ENCODE results near the gene OR51T1. TPM values are rescaled to one million over a fixed set of nuclear protein-coding genes. Genes with fewer than 3 reads are reported as not detected.

The OR51T1 gene
- polyA plus RNA-seq, 1 experiment, result not detected

DNA sequence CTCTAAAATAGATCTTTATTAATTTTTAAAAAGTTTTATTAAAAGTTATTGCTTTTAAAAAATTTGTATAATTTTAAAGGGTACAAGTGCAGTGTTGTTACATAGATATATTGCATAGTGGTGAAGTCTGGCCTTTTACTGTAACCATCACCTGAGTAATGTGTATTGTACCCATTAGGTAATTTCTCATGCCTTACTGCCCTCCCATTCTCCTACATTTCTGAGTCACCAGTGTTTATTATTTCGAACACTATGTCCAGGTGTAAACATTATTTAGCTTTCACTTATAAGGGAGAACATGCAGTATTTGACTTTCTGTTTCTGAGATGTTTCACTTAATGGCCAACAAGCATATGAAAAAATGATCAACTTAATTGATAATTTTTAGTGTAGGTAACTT is 40.1 kb downstream of the OR51T1 start:
- TF ChIP-seq, protein P1, sequence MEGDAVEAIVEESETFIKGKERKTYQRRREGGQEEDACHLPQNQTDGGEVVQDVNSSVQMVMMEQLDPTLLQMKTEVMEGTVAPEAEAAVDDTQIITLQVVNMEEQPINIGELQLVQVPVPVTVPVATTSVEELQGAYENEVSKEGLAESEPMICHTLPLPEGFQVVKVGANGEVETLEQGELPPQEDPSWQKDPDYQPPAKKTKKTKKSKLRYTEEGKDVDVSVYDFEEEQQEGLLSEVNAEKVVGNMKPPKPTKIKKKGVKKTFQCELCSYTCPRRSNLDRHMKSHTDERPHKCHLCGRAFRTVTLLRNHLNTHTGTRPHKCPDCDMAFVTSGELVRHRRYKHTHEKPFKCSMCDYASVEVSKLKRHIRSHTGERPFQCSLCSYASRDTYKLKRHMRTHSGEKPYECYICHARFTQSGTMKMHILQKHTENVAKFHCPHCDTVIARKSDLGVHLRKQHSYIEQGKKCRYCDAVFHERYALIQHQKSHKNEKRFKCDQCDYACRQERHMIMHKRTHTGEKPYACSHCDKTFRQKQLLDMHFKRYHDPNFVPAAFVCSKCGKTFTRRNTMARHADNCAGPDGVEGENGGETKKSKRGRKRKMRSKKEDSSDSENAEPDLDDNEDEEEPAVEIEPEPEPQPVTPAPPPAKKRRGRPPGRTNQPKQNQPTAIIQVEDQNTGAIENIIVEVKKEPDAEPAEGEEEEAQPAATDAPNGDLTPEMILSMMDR (IDR thresholded peaks at IDR 0.05; ENCODE audit: low read depth, low read length), result no peak
- POLR2A ChIA-PET, result no interaction called here
- H3K4me3 ChIP-seq (ENCODE audit: low read depth, low read length), result no peak overlapping the region
- H3K27me3 ChIP-seq (ENCODE audit: control insufficient read depth, insufficient read depth, low read length), result no peaks in the 10 kb centered on the region
- CTCF ChIA-PET, result no interaction called here
- H3K9me3 ChIP-seq (ENCODE audit: control insufficient read depth, insufficient read depth, low read length), result no peaks in the 10 kb centered on the region
- no peak for DNase-seq (ENCODE audit: low read depth, low spot score)
- no peak overlapping the region for H3K27ac ChIP-seq (ENCODE audit: low read depth, low read length)

DNA sequence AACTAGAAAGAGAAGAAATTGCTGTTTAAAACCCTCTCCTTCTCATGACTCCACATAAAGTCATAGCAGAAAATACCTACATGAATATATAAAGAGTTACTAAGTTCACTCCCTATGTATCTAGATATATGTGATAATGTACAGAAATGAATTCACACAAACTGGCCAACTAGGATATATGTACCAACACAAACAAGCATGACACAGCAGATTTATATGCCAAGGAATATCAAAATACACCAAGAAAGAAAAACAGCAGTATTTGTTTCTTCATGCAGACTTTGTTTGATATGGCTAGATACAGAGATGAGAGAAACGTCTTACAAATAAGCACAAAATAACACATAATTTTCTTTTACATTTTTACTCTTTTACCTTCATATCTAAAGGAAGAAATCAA is 40.6 kb downstream of the OR51T1 start:
- no peak for DNase-seq (ENCODE audit: low read depth, low spot score)
- TF ChIP-seq, protein P1 (IDR thresholded peaks at IDR 0.05; ENCODE audit: low read depth, low read length), result no peak
- Histone ChIP-seq H3K4me3 (ENCODE audit: low read depth, low read length) (no peak overlapping the region), H3K9me3 (ENCODE audit: control insufficient read depth, insufficient read depth, low read length) (no peaks in the 10 kb centered on the region), H3K27me3 (ENCODE audit: control insufficient read depth, insufficient read depth, low read length) (no peaks in the 10 kb centered on the region), H3K27ac (ENCODE audit: low read depth, low read length) (no peak overlapping the region)
- POLR2A ChIA-PET, result no interaction called here
- CTCF ChIA-PET, result no interaction called here

DNA sequence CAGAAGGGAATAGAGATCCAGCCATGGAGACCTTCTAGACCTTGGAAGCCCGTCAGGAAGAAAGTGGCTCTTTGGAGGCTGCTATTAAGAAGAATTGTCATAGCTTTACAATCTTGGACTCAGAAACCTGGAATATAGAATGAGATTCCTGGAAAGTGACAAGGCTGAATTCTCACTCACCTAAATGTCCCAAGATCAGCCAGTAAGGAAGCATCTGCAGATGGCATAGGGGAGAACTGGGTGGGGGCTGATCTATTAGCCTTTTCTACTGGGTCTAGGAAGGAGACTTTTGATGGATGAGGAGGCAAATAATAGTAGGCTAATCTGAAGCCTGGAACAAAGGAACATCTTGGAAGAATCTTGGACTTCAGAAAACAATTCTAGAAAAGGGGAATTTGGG is 42.5 kb downstream of the OR51T1 start, which contains the start of gene OR51G1:
OR51G1 (minus strand) TSS at position 101 of the 400 bp plus-strand sequence; CDS start at position 101, 0 bp downstream.
- Histone ChIP-seq H3K27ac (ENCODE audit: low read depth, low read length) (no peak within 1 kb of the TSS), H3K27me3 (ENCODE audit: control insufficient read depth, insufficient read depth, low read length) (no peaks in the 10 kb centered on the region), H3K4me3 (ENCODE audit: low read depth, low read length) (no peak within 1 kb of the TSS), H3K9me3 (ENCODE audit: control insufficient read depth, insufficient read depth, low read length) (no peaks in the 10 kb centered on the region)
- TF ChIP-seq, protein P1 (IDR thresholded peaks at IDR 0.05; ENCODE audit: low read depth, low read length), result no peak
- DNase-seq (ENCODE audit: low read depth, low spot score), result no peak
- CTCF ChIA-PET, result no interaction called here
- POLR2A ChIA-PET, result no interaction called here

DNA sequence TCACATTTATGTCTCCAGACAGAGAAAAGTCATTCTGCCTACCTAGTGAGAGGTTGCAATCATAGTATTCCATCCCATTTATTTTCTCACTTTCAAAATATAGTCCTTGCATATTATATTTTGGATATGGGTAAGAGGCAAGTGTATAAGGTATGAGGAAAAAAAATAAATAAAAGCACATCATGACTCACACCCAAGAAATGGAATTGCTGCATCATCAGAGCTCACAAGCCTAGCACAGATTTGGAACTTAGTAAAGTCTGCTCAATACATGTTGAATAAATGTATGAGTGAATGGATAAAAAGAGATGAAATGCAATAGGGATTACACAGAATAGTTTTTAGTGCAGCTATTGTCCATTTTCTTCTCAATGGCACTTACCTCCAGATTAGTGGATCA is 44.9 kb downstream of the OR51T1 start:
- peak; percentile 1 for DNase-seq (ENCODE audit: low read depth, low spot score)
- ChIA-PET POLR2A (no interaction called here), CTCF (interaction anchor here (1.4 kb wide), 1 partner anchor 299 kb away, joined by 4 read pairs; no protein-coding TSS in a partner anchor)
- TF ChIP-seq, protein P1 (IDR thresholded peaks at IDR 0.05; ENCODE audit: low read depth, low read length), result no peak
- Histone ChIP-seq H3K9me3 (ENCODE audit: control insufficient read depth, insufficient read depth, low read length) (no peaks in the 10 kb centered on the region), H3K27me3 (ENCODE audit: control insufficient read depth, insufficient read depth, low read length) (no peaks in the 10 kb centered on the region), H3K27ac (ENCODE audit: low read depth, low read length) (no peak overlapping the region), H3K4me3 (ENCODE audit: low read depth, low read length) (no peak overlapping the region)

Other genes with a start within 250 kb of the OR51T1 start
- not detected in 2 replicates for gene OR51D1, start 244.4 kb upstream of the OR51T1 start, polyA plus RNA-seq (2011; rRNA removed)
- gene OR51E1, start 237.9 kb upstream of the OR51T1 start, polyA plus RNA-seq (2011; rRNA removed), result 0.02 and 0.04 TPM in 2 replicates
- 0.77 and 0.79 TPM in 2 replicates for gene OR51E2, start 184.0 kb upstream of the OR51T1 start, polyA plus RNA-seq (2011; rRNA removed)
- 0.07 TPM in 1 of 2 replicates, not detected in the other for gene MMP26, start 177.1 kb upstream of the OR51T1 start, polyA plus RNA-seq (2011; rRNA removed)
- not detected in 2 replicates for gene OR51F1, start 112.0 kb upstream of the OR51T1 start, polyA plus RNA-seq (2011; rRNA removed)
- not detected in 2 replicates for gene OR52R1, start 77.5 kb upstream of the OR51T1 start, polyA plus RNA-seq (2011; rRNA removed)
- not detected in 2 replicates for gene OR51F2, start 60.6 kb upstream of the OR51T1 start, polyA plus RNA-seq (2011; rRNA removed)
- gene OR51S1, start 32.7 kb upstream of the OR51T1 start, polyA plus RNA-seq (2011; rRNA removed), result not detected in 2 replicates
- not detected in 2 replicates for gene OR51A7, start 21.9 kb downstream of the OR51T1 start, polyA plus RNA-seq (2011; rRNA removed)
- not detected in 2 replicates for gene OR51G2, start 37.5 kb downstream of the OR51T1 start, polyA plus RNA-seq (2011; rRNA removed)
- gene OR51G1, start 42.4 kb downstream of the OR51T1 start, polyA plus RNA-seq (2011; rRNA removed), result not detected in 2 replicates
- not detected in 2 replicates for gene OR51A4, start 65.7 kb downstream of the OR51T1 start, polyA plus RNA-seq (2011; rRNA removed)
- gene OR51A2, start 73.8 kb downstream of the OR51T1 start, polyA plus RNA-seq (2011; rRNA removed), result not detected in 2 replicates
- not detected in 2 replicates for gene OR51L1, start 113.0 kb downstream of the OR51T1 start, polyA plus RNA-seq (2011; rRNA removed)
- gene OR52J3, start 164.6 kb downstream of the OR51T1 start, polyA plus RNA-seq (2011; rRNA removed), result not detected in 2 replicates
- gene OR52E2, start 177.7 kb downstream of the OR51T1 start, polyA plus RNA-seq (2011; rRNA removed), result not detected in 2 replicates
- gene OR52E1, start 187.7 kb downstream of the OR51T1 start, polyA plus RNA-seq (2011; rRNA removed), result not detected in 2 replicates